Effector CD4-positive, alpha-beta T cell (primary cell): ENCODE results near the gene FNDC11.
"Not testable (repeated sequence)": the region's sequence is repeated elsewhere in the genome, so short reads cannot be mapped to it uniquely, and the experiment has no call there.

ENCODE experiments used
- DNase-seq: peaks from one replicate; pipeline ENCODE4 v3.0.0-alpha.2; 2020

Gene FNDC11

GRCh38 chr20:63554361-63555278 is 661 bp downstream of the FNDC11 start:
- no peak for DNase-seq

GRCh38 chr20:63555661-63556381 is 1.9 kb downstream of the FNDC11 start:
- no peak for DNase-seq

- no peak for DNase-seq
These were observed 3.0 kb downstream of the FNDC11 start for GRCh38 chr20:63556873-63557478.

GRCh38 chr20:63557481-63557891 is 3.5 kb downstream of the FNDC11 start:
- DNase-seq = no peak

GRCh38 chr20:63558804-63559484 is 5.0 kb downstream of the FNDC11 start:
- no peak for DNase-seq

GRCh38 chr20:63559485-63560332 is 5.8 kb downstream of the FNDC11 start:
- DNase-seq = not testable (repeated sequence)

GRCh38 chr20:63560333-63560805 is 6.4 kb downstream of the FNDC11 start:
- DNase-seq = no peak

GRCh38 chr20:63560856-63561609 is 7.1 kb downstream of the FNDC11 start:
- DNase-seq = no peak

GRCh38 chr20:63561624-63562396 is 7.9 kb downstream of the FNDC11 start:
- DNase-seq = no peak

- DNase-seq = no peak
These were observed 8.7 kb downstream of the FNDC11 start for GRCh38 chr20:63562461-63563224.

- DNase-seq = no peak
These were observed 9.4 kb downstream of the FNDC11 start for GRCh38 chr20:63563225-63563935.

GRCh38 chr20:63564036-63564810 is 10.3 kb downstream of the FNDC11 start:
- no peak for DNase-seq

GRCh38 chr20:63565021-63565698 is 11.2 kb downstream of the FNDC11 start:
- no peak for DNase-seq

GRCh38 chr20:63565699-63566335 is 11.9 kb downstream of the FNDC11 start:
- DNase-seq = no peak

- DNase-seq = no peak
These were observed 12.6 kb downstream of the FNDC11 start for GRCh38 chr20:63566395-63567135.

GRCh38 chr20:63567136-63567385 is 13.1 kb downstream of the FNDC11 start:
- DNase-seq = no peak
